Measurements from ENCODE around the gene UBXN2A.
A peak's percentile ranks its signal among the peaks of the same experiment; 100 is the strongest.

UBXN2A gene

DNA sequence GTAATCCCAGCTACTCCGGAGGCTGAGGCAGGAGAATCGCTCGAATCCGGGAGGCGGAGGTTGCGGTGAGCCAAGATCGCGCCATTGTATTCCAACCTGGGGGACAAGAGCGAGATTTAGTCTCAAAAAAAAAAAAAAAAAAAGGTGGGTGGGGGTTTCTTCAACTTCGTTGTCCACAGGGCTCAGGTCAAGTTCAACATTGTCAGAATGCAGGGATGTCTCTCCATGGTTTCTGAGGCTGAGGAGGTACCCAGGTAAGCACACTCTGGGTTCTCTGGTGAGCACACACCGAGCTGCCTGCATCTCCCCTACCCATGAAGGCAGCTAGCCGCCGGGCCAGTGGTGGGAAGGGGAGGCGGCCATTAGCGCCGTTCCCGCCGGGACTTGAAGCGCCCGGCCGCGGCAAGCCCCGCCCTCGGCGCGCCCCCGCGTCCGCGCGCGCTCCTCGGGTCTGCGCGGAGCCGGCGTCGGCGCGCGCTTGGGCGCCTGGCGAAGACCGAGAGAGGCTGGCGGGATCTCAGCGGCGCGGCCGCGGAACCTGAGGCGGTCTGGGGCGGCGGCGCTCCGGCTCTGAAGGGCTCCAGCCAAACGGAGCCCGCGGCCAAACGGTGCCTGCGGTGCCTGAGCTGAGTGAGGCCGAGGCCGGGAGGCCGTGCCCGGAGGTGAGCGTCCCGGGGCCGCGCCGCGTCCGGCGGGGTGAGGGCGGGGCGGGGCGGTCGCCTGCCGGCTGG is at the start of gene UBXN2A:
Gene UBXN2A, plus strand, starts transcription at position 477 of the 731 bp plus-strand sequence. CDS start 17,852 bp downstream, outside the sequence.
- Histone ChIP-seq H3K4me1 (ENCODE audit: control insufficient read depth, insufficient read depth, low read length) (peaks cover 4% of the 10 kb centered on the region), H3K9ac (ENCODE audit: low read length) (peak within 1 kb of the TSS; percentile 86), H3K36me3 (ENCODE audit: control insufficient read depth, insufficient read depth, low read length) (no peaks in the 10 kb centered on the region), H3K27me3 (ENCODE audit: control insufficient read depth, insufficient read depth, low read length) (no peaks in the 10 kb centered on the region), H3K4me3 (ENCODE audit: low read length) (peak within 1 kb of the TSS; percentile 94), H3K27ac (ENCODE audit: low read depth, low read length) (peak within 1 kb of the TSS; percentile 91)

DNA sequence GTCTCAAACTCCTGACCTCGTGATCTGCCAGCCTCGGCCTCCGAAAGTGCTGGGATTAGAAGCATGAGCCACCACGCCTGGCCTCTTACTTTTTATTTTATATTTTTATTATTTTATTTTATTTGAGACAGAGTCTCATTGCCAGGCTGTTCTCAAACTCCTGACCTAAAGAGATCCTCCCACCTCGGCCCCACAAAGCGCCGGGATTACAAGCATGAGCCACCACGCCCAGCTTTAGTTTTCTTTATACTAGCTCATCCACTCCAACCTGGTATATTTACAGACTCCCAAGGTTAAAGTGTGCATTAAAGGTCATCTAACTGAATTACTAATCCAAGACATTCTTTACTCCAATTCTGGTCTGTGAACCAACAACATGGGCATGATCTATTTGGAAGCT is 40.1 kb upstream of the UBXN2A start:
- Histone ChIP-seq H3K27ac (ENCODE audit: low read depth, low read length) (no peak overlapping the region), H3K4me1 (ENCODE audit: control insufficient read depth, insufficient read depth, low read length) (peaks cover 10% of the 10 kb centered on the region), H3K27me3 (ENCODE audit: control insufficient read depth, insufficient read depth, low read length) (no peaks in the 10 kb centered on the region), H3K36me3 (ENCODE audit: control insufficient read depth, insufficient read depth, low read length) (no peaks in the 10 kb centered on the region), H3K9ac (ENCODE audit: low read length) (no peak overlapping the region), H3K4me3 (ENCODE audit: low read length) (no peak overlapping the region)

DNA sequence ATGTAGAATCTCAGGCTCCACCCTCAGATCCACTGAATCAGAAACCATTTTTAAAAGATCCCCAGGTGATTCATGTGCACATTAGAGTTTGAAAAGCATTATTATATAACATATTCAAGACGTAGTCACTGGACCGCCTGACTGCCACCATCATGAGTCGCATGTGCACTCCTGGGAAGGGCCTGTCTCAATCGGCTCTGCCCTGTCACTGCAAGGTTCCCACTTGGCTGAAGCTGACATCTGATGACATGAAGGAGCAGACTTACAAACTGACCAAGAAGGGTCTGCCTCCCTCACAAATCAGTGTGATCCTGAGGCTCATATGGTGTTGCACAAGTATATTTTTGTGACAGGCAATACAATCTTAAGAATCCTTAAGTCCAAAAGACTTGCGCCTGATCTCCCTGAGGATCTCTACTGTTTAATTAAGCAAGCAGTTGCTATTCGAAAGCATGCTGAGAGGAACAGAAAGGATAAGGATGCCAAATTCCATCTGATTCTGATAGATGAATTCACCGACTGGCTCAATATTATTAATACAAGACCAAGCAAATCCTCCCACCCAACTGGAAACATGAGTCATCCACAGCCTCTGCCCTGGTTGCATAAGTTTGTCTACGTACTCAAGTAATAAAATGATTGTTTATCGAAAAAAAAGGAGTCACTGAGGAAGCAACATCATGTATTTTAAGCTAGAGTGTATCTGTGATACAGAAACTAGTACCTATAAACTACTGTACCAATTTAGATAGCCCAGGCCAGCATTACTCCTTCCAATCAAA is 39.5 kb upstream of the UBXN2A start:
- H3K9ac ChIP-seq (ENCODE audit: low read length): no peak overlapping the region
- no peak overlapping the region for H3K27ac ChIP-seq (ENCODE audit: low read depth, low read length)
- peaks cover 10% of the 10 kb centered on the region for H3K4me1 ChIP-seq (ENCODE audit: control insufficient read depth, insufficient read depth, low read length)
- no peaks in the 10 kb centered on the region for H3K27me3 ChIP-seq (ENCODE audit: control insufficient read depth, insufficient read depth, low read length)
- H3K36me3 ChIP-seq (ENCODE audit: control insufficient read depth, insufficient read depth, low read length): no peaks in the 10 kb centered on the region
- H3K4me3 ChIP-seq (ENCODE audit: low read length): no peak overlapping the region

GRCh38 chr2:23901966-23902846 is 38.1 kb upstream of the UBXN2A start:
- no peaks in the 10 kb centered on the region for H3K36me3 ChIP-seq (ENCODE audit: control insufficient read depth, insufficient read depth, low read length)
- H3K4me1 ChIP-seq (ENCODE audit: control insufficient read depth, insufficient read depth, low read length): peaks cover 10% of the 10 kb centered on the region
- H3K9ac ChIP-seq (ENCODE audit: low read length): no peak overlapping the region
- no peaks in the 10 kb centered on the region for H3K27me3 ChIP-seq (ENCODE audit: control insufficient read depth, insufficient read depth, low read length)
- no peak overlapping the region for H3K4me3 ChIP-seq (ENCODE audit: low read length)
- no peak overlapping the region for H3K27ac ChIP-seq (ENCODE audit: low read depth, low read length)

DNA sequence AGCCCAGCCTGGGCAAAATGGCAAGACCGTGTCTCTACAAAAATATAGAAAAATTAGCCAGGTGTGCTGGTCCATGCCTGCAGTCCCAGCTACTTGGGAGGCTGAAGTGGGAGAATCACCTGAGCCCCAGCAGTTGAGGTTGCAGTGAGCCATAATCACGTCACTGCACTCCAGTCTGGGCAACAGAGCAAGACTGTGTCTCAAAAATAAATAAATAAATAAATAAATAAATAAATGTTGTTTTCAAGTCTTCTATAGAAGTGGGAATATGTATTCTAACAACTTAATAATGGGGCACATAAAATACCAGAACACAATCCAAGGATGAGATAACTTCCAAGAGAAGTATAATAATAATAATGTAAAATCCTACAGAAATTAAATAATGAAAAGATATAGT is 37.2 kb upstream of the UBXN2A start:
- Histone ChIP-seq H3K4me3 (ENCODE audit: low read length) (no peak overlapping the region), H3K27ac (ENCODE audit: low read depth, low read length) (no peak overlapping the region), H3K4me1 (ENCODE audit: control insufficient read depth, insufficient read depth, low read length) (peaks cover 10% of the 10 kb centered on the region), H3K27me3 (ENCODE audit: control insufficient read depth, insufficient read depth, low read length) (no peaks in the 10 kb centered on the region), H3K36me3 (ENCODE audit: control insufficient read depth, insufficient read depth, low read length) (no peaks in the 10 kb centered on the region), H3K9ac (ENCODE audit: low read length) (no peak overlapping the region)

DNA sequence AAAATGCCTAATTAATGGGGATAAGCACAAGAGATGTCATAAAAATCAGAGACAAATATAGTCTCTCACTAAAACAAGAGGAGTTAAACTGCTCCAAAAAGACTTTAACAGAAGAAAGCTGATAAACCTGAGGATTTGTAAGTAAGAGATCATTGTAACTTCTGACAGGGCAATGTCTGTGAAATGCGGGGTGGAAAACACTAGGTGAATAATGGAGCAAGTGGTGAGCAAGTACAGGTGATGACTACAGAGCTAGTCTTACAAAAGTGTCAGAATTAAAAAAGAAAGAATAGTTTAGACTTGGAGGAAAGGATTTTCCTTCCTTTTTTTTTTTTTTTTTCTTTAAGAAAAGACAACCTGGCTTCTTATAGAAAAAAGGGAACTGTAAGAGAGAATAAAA is 36.0 kb upstream of the UBXN2A start:
- no peak overlapping the region for H3K9ac ChIP-seq (ENCODE audit: low read length)
- no peaks in the 10 kb centered on the region for H3K36me3 ChIP-seq (ENCODE audit: control insufficient read depth, insufficient read depth, low read length)
- no peak overlapping the region for H3K4me3 ChIP-seq (ENCODE audit: low read length)
- H3K27me3 ChIP-seq (ENCODE audit: control insufficient read depth, insufficient read depth, low read length): no peaks in the 10 kb centered on the region
- peaks cover 10% of the 10 kb centered on the region for H3K4me1 ChIP-seq (ENCODE audit: control insufficient read depth, insufficient read depth, low read length)
- H3K27ac ChIP-seq (ENCODE audit: low read depth, low read length): no peak overlapping the region

GRCh38 chr2:23904692-23905091 is 35.6 kb upstream of the UBXN2A start:
- peaks cover 10% of the 10 kb centered on the region for H3K4me1 ChIP-seq (ENCODE audit: control insufficient read depth, insufficient read depth, low read length)
- no peak overlapping the region for H3K27ac ChIP-seq (ENCODE audit: low read depth, low read length)

DNA sequence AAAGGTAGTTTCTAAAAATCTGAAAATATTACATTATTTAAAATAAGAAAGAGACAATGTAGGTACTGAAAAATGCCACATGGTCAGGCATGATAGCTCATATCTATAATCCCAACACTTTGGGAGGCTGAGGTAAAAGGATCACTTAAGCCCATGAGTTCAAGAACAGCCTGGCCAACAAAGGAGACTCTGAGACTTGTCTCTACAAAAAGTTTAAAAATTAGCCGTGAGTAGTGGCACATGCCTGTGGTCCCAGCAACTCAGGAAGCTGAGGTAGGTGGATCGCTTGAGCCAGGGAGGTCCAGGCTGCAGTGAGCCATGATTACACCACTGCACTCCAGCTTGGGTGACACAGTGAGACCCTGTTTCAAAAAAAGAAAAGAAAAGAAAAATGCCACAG is 35.1 kb upstream of the UBXN2A start:
- peaks cover 10% of the 10 kb centered on the region for H3K4me1 ChIP-seq (ENCODE audit: control insufficient read depth, insufficient read depth, low read length)
- no peak overlapping the region for H3K27ac ChIP-seq (ENCODE audit: low read depth, low read length)

More at GRCh38 chr2:23904692-23905091, 35.6 kb upstream of the UBXN2A start:
- Histone ChIP-seq H3K36me3 (ENCODE audit: control insufficient read depth, insufficient read depth, low read length) (no peaks in the 10 kb centered on the region), H3K9ac (ENCODE audit: low read length) (no peak overlapping the region), H3K27me3 (ENCODE audit: control insufficient read depth, insufficient read depth, low read length) (no peaks in the 10 kb centered on the region), H3K4me3 (ENCODE audit: low read length) (no peak overlapping the region)

DNA sequence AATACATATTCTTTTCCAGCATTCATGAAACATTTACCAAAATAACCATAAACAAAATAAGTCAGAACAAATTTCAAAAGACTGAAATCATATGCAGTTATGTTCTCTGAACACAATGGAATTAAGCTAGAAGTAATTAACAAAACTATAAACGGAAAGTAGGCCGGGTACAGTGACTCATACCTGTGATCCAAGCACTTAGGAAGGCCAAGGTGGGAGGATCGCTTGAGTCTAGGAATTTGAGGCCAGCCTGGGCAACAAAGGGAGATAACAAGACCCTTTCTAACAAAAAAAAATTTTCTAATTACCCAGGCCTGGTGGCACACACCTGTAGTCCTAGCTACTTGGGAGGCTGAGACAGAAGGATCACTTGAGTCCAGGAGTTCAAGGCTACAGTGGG is 28.2 kb upstream of the UBXN2A start:
- Histone ChIP-seq H3K36me3 (ENCODE audit: control insufficient read depth, insufficient read depth, low read length) (no peaks in the 10 kb centered on the region), H3K4me3 (ENCODE audit: low read length) (no peak overlapping the region), H3K27ac (ENCODE audit: low read depth, low read length) (no peak overlapping the region), H3K4me1 (ENCODE audit: control insufficient read depth, insufficient read depth, low read length) (peaks cover 5% of the 10 kb centered on the region), H3K27me3 (ENCODE audit: control insufficient read depth, insufficient read depth, low read length) (no peaks in the 10 kb centered on the region), H3K9ac (ENCODE audit: low read length) (no peak overlapping the region)

More for the DNA sequence above, 35.1 kb upstream of the UBXN2A start:
- no peaks in the 10 kb centered on the region for H3K27me3 ChIP-seq (ENCODE audit: control insufficient read depth, insufficient read depth, low read length)
- no peaks in the 10 kb centered on the region for H3K36me3 ChIP-seq (ENCODE audit: control insufficient read depth, insufficient read depth, low read length)
- H3K4me3 ChIP-seq (ENCODE audit: low read length): no peak overlapping the region
- no peak overlapping the region for H3K9ac ChIP-seq (ENCODE audit: low read length)

DNA sequence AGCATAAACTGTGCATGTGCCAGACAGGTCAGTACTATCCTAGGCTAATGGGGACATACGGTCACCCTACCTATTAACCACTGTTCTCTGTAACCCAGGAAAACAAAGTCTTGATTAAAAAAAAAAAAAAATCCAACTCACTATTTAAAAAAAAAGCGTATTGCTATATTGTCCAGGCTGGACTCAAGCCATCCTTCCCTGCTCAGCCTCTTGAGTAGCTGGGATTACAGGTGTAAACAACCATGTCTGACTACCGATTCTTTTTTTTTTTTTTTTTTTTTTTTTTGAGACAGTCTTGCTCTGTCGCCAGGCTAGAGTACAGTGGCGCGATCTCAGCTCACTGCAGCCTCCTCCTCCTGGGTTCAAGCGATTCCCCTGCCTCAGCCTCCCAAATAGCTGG is 24.9 kb upstream of the UBXN2A start:
- Histone ChIP-seq H3K4me1 (ENCODE audit: control insufficient read depth, insufficient read depth, low read length) (peaks cover 5% of the 10 kb centered on the region), H3K36me3 (ENCODE audit: control insufficient read depth, insufficient read depth, low read length) (no peaks in the 10 kb centered on the region), H3K9ac (ENCODE audit: low read length) (no peak overlapping the region), H3K27ac (ENCODE audit: low read depth, low read length) (no peak overlapping the region), H3K4me3 (ENCODE audit: low read length) (no peak overlapping the region), H3K27me3 (ENCODE audit: control insufficient read depth, insufficient read depth, low read length) (no peaks in the 10 kb centered on the region)

DNA sequence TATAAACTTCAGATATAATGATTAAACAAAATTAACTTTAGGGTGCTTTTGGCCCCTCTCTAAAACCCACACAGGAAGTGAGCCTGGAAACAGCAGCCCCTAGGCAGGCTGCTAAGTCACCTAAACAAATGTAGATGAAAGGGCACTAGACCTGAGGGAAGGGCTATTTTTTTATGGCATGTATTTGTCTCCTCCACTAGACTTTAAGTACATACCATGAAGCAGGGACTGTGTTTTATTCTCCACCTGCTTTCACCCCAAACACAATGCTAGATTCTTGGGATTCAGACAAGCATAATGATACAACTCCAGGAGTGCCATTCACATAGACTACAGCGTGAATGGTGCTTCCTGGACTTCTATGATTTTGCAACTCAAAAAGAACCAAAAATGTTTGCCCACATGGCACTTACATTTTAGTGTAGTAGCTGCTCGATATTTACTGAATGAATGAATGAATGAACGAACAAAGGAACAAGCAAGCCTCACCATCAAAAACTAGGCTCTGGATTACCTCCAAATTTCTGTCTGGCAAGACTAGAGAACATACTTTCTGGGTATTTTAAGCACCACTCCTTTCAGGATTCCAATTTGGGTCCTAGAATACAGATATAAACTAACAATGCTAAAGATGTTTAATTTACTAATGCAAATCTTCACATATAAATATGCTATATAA is 23.4 kb upstream of the UBXN2A start:
- Histone ChIP-seq H3K4me3 (ENCODE audit: low read length) (no peak overlapping the region), H3K4me1 (ENCODE audit: control insufficient read depth, insufficient read depth, low read length) (peaks cover 10% of the 10 kb centered on the region), H3K36me3 (ENCODE audit: control insufficient read depth, insufficient read depth, low read length) (no peaks in the 10 kb centered on the region), H3K27ac (ENCODE audit: low read depth, low read length) (no peak overlapping the region), H3K27me3 (ENCODE audit: control insufficient read depth, insufficient read depth, low read length) (no peaks in the 10 kb centered on the region), H3K9ac (ENCODE audit: low read length) (no peak overlapping the region)
